Measurements from ENCODE around the gene HIPK2.
"Not testable (repeated sequence)": the region's sequence is repeated elsewhere in the genome, so short reads cannot be mapped to it uniquely, and the experiment has no call there.

The HIPK2 gene

GRCh38 chr7:139618482-139619366, 159.1 kb downstream of the HIPK2 start:
- DNase-seq = peak in 1 of 14 donors; percentile 7

- no peak for DNase-seq
Measured at GRCh38 chr7:139617074-139617473, 160.7 kb downstream of the HIPK2 start.

GRCh38 chr7:139614886-139615285, 162.9 kb downstream of the HIPK2 start:
- no peak for DNase-seq

- DNase-seq = peak in 1 of 14 donors; percentile 19
Measured at GRCh38 chr7:139613971-139614411, 163.8 kb downstream of the HIPK2 start.

- DNase-seq = not testable (repeated sequence)
Measured at GRCh38 chr7:139611556-139611955, 166.2 kb downstream of the HIPK2 start.

- DNase-seq = no peak
Measured at GRCh38 chr7:139610595-139610994, 167.2 kb downstream of the HIPK2 start.

GRCh38 chr7:139603896-139604295, 173.9 kb downstream of the HIPK2 start:
- DNase-seq = no peak

GRCh38 chr7:139603282-139603681, 174.5 kb downstream of the HIPK2 start:
- DNase-seq = no peak

- peak in 1 of 14 donors; percentile 3 for DNase-seq
Measured at GRCh38 chr7:139602143-139602722, 175.6 kb downstream of the HIPK2 start.

- DNase-seq = no peak
Measured at GRCh38 chr7:139601176-139601575, 176.6 kb downstream of the HIPK2 start.

- DNase-seq = no peak
Measured at GRCh38 chr7:139600306-139600705, 177.5 kb downstream of the HIPK2 start.

GRCh38 chr7:139598642-139599041, 179.2 kb downstream of the HIPK2 start:
- peak in 2 of 14 donors; percentile 33 to 43 for DNase-seq

GRCh38 chr7:139597028-139597427, 180.8 kb downstream of the HIPK2 start:
- no peak for DNase-seq

GRCh38 chr7:139596626-139597025, 181.2 kb downstream of the HIPK2 start:
- no peak for DNase-seq

- DNase-seq = no peak
Measured at GRCh38 chr7:139595806-139596205, 182.0 kb downstream of the HIPK2 start.

GRCh38 chr7:139594911-139595476, 182.8 kb downstream of the HIPK2 start:
- peak in 1 of 14 donors; percentile 18 for DNase-seq

GRCh38 chr7:139594090-139594489, 183.7 kb downstream of the HIPK2 start:
- DNase-seq = no peak

- no peak for DNase-seq
Measured at GRCh38 chr7:139592801-139593461, 184.9 kb downstream of the HIPK2 start.

GRCh38 chr7:139591550-139592195, 186.1 kb downstream of the HIPK2 start:
- DNase-seq = no peak

- no peak for DNase-seq
Measured at GRCh38 chr7:139589474-139589873, 188.3 kb downstream of the HIPK2 start.

- no peak for DNase-seq
Measured at GRCh38 chr7:139588632-139589031, 189.2 kb downstream of the HIPK2 start.

GRCh38 chr7:139587535-139587934, 190.3 kb downstream of the HIPK2 start:
- DNase-seq = no peak
